ENCODE measurements around the gene FAM53B.

DNA sequence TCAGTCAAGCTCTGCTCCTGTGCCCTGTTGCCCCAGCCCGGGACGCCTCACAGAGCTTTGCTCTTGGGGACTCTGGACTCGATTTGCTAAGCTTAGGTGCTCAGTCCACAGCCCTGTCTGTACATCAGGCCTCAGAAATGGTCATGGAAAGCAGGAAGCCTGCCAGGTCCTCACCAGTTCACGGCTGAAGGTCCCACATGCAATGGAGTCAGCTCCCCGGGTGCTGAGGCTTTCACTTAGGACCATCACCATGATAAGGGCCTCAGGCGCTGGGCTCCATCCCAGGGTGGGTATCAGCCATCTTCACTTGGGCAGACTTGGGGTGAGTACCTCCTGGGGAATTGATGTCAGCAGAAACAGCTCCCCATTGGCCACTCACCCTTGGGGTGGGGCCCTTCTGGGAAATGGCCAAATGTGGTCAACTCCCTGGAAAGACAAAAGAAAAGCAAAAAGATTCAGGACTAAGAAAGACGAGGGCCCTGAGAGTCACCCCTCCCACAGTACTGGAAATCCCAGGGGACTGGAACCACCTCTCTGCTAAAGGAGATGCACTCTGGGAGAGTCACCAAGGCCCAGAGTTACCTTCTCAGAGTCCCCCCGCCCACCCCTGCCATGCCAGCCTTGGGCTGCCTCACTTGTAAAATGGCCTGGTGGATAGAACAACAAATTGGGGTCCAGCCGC is 37.6 kb downstream of the FAM53B start:
- TF ChIP-seq, protein P1, sequence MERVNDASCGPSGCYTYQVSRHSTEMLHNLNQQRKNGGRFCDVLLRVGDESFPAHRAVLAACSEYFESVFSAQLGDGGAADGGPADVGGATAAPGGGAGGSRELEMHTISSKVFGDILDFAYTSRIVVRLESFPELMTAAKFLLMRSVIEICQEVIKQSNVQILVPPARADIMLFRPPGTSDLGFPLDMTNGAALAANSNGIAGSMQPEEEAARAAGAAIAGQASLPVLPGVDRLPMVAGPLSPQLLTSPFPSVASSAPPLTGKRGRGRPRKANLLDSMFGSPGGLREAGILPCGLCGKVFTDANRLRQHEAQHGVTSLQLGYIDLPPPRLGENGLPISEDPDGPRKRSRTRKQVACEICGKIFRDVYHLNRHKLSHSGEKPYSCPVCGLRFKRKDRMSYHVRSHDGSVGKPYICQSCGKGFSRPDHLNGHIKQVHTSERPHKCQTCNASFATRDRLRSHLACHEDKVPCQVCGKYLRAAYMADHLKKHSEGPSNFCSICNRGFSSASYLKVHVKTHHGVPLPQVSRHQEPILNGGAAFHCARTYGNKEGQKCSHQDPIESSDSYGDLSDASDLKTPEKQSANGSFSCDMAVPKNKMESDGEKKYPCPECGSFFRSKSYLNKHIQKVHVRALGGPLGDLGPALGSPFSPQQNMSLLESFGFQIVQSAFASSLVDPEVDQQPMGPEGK (CRISPR knock-in tag; IDR thresholded peaks at IDR 0.05; ENCODE audit: borderline replicate concordance), result no peak
- TF ChIP-seq, protein P2, sequence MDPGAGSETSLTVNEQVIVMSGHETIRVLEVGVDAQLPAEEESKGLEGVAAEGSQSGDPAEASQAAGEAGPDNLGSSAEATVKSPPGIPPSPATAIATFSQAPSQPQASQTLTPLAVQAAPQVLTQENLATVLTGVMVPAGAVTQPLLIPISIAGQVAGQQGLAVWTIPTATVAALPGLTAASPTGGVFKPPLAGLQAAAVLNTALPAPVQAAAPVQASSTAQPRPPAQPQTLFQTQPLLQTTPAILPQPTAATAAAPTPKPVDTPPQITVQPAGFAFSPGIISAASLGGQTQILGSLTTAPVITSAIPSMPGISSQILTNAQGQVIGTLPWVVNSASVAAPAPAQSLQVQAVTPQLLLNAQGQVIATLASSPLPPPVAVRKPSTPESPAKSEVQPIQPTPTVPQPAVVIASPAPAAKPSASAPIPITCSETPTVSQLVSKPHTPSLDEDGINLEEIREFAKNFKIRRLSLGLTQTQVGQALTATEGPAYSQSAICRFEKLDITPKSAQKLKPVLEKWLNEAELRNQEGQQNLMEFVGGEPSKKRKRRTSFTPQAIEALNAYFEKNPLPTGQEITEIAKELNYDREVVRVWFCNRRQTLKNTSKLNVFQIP (CRISPR knock-in tag; IDR thresholded peaks at IDR 0.05; ENCODE audit: borderline replicate concordance, low read depth), result no peak
- TF ChIP-seq ZNF70 (CRISPR knock-in tag; IDR thresholded peaks at IDR 0.05) (no peak), GLIS3 (CRISPR knock-in tag; IDR thresholded peaks at IDR 0.05) (no peak), TCF4 (CRISPR knock-in tag; IDR thresholded peaks at IDR 0.05; ENCODE audit: borderline replicate concordance) (no peak), OSR1 (CRISPR knock-in tag; IDR thresholded peaks at IDR 0.05) (no peak)
- TF ChIP-seq, protein P3, sequence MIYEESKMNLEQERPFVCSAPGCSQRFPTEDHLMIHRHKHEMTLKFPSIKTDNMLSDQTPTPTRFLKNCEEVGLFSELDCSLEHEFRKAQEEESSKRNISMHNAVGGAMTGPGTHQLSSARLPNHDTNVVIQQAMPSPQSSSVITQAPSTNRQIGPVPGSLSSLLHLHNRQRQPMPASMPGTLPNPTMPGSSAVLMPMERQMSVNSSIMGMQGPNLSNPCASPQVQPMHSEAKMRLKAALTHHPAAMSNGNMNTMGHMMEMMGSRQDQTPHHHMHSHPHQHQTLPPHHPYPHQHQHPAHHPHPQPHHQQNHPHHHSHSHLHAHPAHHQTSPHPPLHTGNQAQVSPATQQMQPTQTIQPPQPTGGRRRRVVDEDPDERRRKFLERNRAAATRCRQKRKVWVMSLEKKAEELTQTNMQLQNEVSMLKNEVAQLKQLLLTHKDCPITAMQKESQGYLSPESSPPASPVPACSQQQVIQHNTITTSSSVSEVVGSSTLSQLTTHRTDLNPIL (CRISPR knock-in tag; IDR thresholded peaks at IDR 0.05; ENCODE audit: low read depth), result no peak

All from SK-N-SH treated with all-trans-retinoic acid at 6 μM for 48 hours (cell line).